Keratinocyte (primary cell): ENCODE measurements around the gene GPRC5C. TPM values are rescaled to one million over a fixed set of nuclear protein-coding genes. Genes with fewer than 3 reads are reported as not detected.

Source experiments
- DNase-seq: peaks from one replicate; pipeline ENCODE4 v3.0.0-alpha.2; 2011; ENCODE audit warnings: low read depth, missing footprints, low spot score
- FAIRE-seq: peaks from 2 replicates; lab custom pipeline; 2011; peaks lifted over from hg19 to GRCh38; lab: Jason Lieb, UNC
- H2AFZ ChIP-seq: 2 replicates; pipeline ENCODE4 v1.6.0; 2012; ENCODE audit warnings: low read length, control low read depth, inconsistent platforms; ENCODE audit not compliant: control insufficient read depth
- H3K27ac ChIP-seq: 2 replicates; pipeline ENCODE4 v1.5.1; 2011; ENCODE audit warnings: low read length; ENCODE audit not compliant: control insufficient read depth, insufficient read depth
- H3K27me3 ChIP-seq: 3 replicates; pipeline ENCODE4 v1.6.0; 2011; ENCODE audit warnings: low read length; ENCODE audit not compliant: control insufficient read depth, insufficient read depth; ENCODE audit errors: extremely low read depth
- H3K36me3 ChIP-seq, 2 experiments: 2 replicates in 1 of 2; 3 replicates in 1 of 2; pipeline ENCODE4 v1.5.1; 2011; ENCODE audit warnings: low read length in 2 of 2, mild to moderate bottlenecking in 1 of 2; ENCODE audit not compliant: control insufficient read depth in 2 of 2, insufficient read depth in 2 of 2; ENCODE audit errors: extremely low read depth in 1 of 2
- H3K4me1 ChIP-seq: 3 replicates; pipeline ENCODE4 v1.5.1; 2011; ENCODE audit warnings: low read length; ENCODE audit not compliant: control insufficient read depth, insufficient read depth; ENCODE audit errors: extremely low read depth
- H3K4me2 ChIP-seq: 3 replicates; pipeline ENCODE4 v1.6.0; 2011; ENCODE audit warnings: low read depth, low read length; ENCODE audit not compliant: control insufficient read depth, insufficient read depth; ENCODE audit errors: extremely low read depth
- H3K4me3 ChIP-seq, 3 experiments: fragments of 200-600 bp in 1 of 3; sonication (generic) in 1 of 3; 2 replicates in 2 of 3; 3 replicates in 1 of 3; pipeline ENCODE4 v1.5.1; 2011 to 2016; ENCODE audit warnings: low read length in 3 of 3, mild to moderate bottlenecking in 3 of 3, control low read depth in 2 of 3, inconsistent platforms in 1 of 3, low read depth in 1 of 3, mixed read lengths in 1 of 3, mixed run types in 1 of 3, moderate library complexity in 1 of 3; ENCODE audit not compliant: control insufficient read depth in 2 of 3, insufficient read depth in 2 of 3; ENCODE audit errors: extremely low read depth in 1 of 3
- H3K79me2 ChIP-seq: 2 replicates; pipeline ENCODE4 v1.6.0; 2012; ENCODE audit warnings: low read length; ENCODE audit not compliant: control insufficient read depth, insufficient read depth
- H3K9ac ChIP-seq: 3 replicates; pipeline ENCODE4 v1.6.0; 2011; ENCODE audit warnings: low read length; ENCODE audit not compliant: control insufficient read depth, insufficient read depth; ENCODE audit errors: extremely low read depth
- H3K9me1 ChIP-seq: 3 replicates; pipeline ENCODE4 v1.6.0; 2011; ENCODE audit warnings: low read length; ENCODE audit not compliant: control insufficient read depth, insufficient read depth; ENCODE audit errors: extremely low read depth
- H3K9me3 ChIP-seq: 2 replicates; pipeline ENCODE4 v1.5.1; 2012; ENCODE audit warnings: low read depth, low read length; ENCODE audit not compliant: control insufficient read depth
- H4K20me1 ChIP-seq: 3 replicates; pipeline ENCODE4 v1.6.0; 2011; ENCODE audit warnings: low read length; ENCODE audit not compliant: control insufficient read depth, insufficient read depth; ENCODE audit errors: extremely low read depth
- EZH2 ChIP-seq: IDR thresholded peaks from one replicate; pipeline ENCODE4 v1.6.1; 2012; ENCODE audit warnings: inconsistent platforms, mild to moderate bottlenecking, low read length, moderate library complexity
- dilution Hi-C: fragments of 300-500 bp; cut with MboI; formaldehyde crosslinking; loops from one replicate; pipeline ENCODE4 v1.7.0; 2020; ENCODE audit warnings: low sequenced_read_pairs; ENCODE audit not compliant: extremely low pct_ligation_motif_present
- polyA plus RNA-seq, 5 experiments: library from polyadenylated mRNA; depleted of rRNA in 3 of 5; stranded (reverse) in 3 of 5; stranded (forward) in 1 of 5; unstranded in 1 of 5; fragments of >200 nt; gene quantifications; 1 replicate in 1 of 5; 2 replicates in 3 of 5; 3 replicates in 1 of 5; pipeline versions ENCODE4 v1.2.1 to v1.2.3, GENCODE V29; 2011 to 2012; ENCODE audit warnings: missing spikeins in 2 of 5, low read depth in 1 of 5, low replicate concordance in 1 of 5
- TF ChIP-seq, protein P1 (sequence below), 3 experiments: IDR thresholded peaks in 1 of 3; conservative IDR thresholded peaks in 1 of 3; optimal IDR thresholded peaks in 1 of 3; 2 replicates in 2 of 3; 3 replicates in 1 of 3; pipeline versions ENCODE3 to v1.5.1; 2011; ENCODE audit warnings: low read length in 3 of 3, mild to moderate bottlenecking in 3 of 3, moderate library complexity in 2 of 3, control low read depth in 1 of 3, inconsistent platforms in 1 of 3; ENCODE audit not compliant: insufficient read depth in 2 of 3; ENCODE audit errors: extremely low read depth in 1 of 3

The GPRC5C gene
- polyA plus RNA-seq, 1 donor (not counting 4 experiments of a cell fraction or from before 2014, with no cell fraction given): 24.2 TPM

- Histone ChIP-seq H3K4me3 (peak overlapping the region; percentile 52 to 72 (median 58)), H3K9me1 (peaks cover 3% of the 10 kb centered on the region), H3K36me3 (no peaks in the 10 kb centered on the region), H3K9me3 (no peaks in the 10 kb centered on the region), H3K9ac (peak overlapping the region; percentile 88), H2AFZ (peak overlapping the region; percentile 90), H3K4me2 (peak overlapping the region; percentile 69), H3K79me2 (no peaks in the 10 kb centered on the region), H3K4me1 (peaks cover 34% of the 10 kb centered on the region), H3K27me3 (no peaks in the 10 kb centered on the region), H4K20me1 (no peaks in the 10 kb centered on the region), H3K27ac (peak overlapping the region; percentile 83)
- TF ChIP-seq EZH2: no peak
- TF ChIP-seq, protein P1, sequence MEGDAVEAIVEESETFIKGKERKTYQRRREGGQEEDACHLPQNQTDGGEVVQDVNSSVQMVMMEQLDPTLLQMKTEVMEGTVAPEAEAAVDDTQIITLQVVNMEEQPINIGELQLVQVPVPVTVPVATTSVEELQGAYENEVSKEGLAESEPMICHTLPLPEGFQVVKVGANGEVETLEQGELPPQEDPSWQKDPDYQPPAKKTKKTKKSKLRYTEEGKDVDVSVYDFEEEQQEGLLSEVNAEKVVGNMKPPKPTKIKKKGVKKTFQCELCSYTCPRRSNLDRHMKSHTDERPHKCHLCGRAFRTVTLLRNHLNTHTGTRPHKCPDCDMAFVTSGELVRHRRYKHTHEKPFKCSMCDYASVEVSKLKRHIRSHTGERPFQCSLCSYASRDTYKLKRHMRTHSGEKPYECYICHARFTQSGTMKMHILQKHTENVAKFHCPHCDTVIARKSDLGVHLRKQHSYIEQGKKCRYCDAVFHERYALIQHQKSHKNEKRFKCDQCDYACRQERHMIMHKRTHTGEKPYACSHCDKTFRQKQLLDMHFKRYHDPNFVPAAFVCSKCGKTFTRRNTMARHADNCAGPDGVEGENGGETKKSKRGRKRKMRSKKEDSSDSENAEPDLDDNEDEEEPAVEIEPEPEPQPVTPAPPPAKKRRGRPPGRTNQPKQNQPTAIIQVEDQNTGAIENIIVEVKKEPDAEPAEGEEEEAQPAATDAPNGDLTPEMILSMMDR (optimal IDR thresholded peaks at IDR 0.05 in 1 of 3, IDR thresholded peaks at IDR 0.05 in 1 of 3, conservative IDR thresholded peaks at IDR 0.05 in 1 of 3; ENCODE audit: extremely low read depth in 1 of 3, insufficient read depth in 2 of 3, low read length in 3 of 3): no peak
- dilution Hi-C loops: no loop called here
- FAIRE-seq: peak; percentile 62
- DNase-seq: no peak
Observed at GRCh38 chr17:74430706-74431567, 951 bp upstream of the GPRC5C start.

- no peaks in the 10 kb centered on the region for H3K9me3 ChIP-seq
- H3K36me3 ChIP-seq: no peaks in the 10 kb centered on the region
- H3K27me3 ChIP-seq: no peaks in the 10 kb centered on the region
- H3K4me2 ChIP-seq: peak overlapping the region; percentile 69
- no peak for DNase-seq
- peaks cover 24% of the 10 kb centered on the region for H3K4me1 ChIP-seq
- peak overlapping the region; percentile 88 for H3K9ac ChIP-seq
- dilution Hi-C loops: no loop called here
- H3K4me3 ChIP-seq: peak overlapping the region; percentile 47 to 58 (median 52)
- TF ChIP-seq EZH2: no peak
- TF ChIP-seq, protein P1 (optimal IDR thresholded peaks at IDR 0.05 in 1 of 3, IDR thresholded peaks at IDR 0.05 in 1 of 3, conservative IDR thresholded peaks at IDR 0.05 in 1 of 3; ENCODE audit: extremely low read depth in 1 of 3, insufficient read depth in 2 of 3, low read length in 3 of 3): no peak
- FAIRE-seq: no peak
- H3K79me2 ChIP-seq: no peaks in the 10 kb centered on the region
- no peak overlapping the region for H3K27ac ChIP-seq
- H3K9me1 ChIP-seq: no peaks in the 10 kb centered on the region
- H4K20me1 ChIP-seq: no peaks in the 10 kb centered on the region
- H2AFZ ChIP-seq: no peak overlapping the region
Observed at GRCh38 chr17:74432424-74432690, 469 bp downstream of the GPRC5C start.
